Thyroid gland (tissue), 4 donors: ENCODE measurements around the gene KLC3. TPM values are rescaled to one million over a fixed set of nuclear protein-coding genes. Genes with fewer than 3 reads are reported as not detected.

Experiments used
- DNase-seq, 2 donors: peaks; one replicate each; pipeline ENCODE4 v3.0.0-alpha.2; 2019
- H3K27ac ChIP-seq, 3 donors: fragments of 200-600 bp; sonication (generic); 1 replicate in 2 of 3; 2 replicates in 1 of 3; pipeline ENCODE4 v1.5.1; 2016 to 2019; ENCODE audit warnings: mild to moderate bottlenecking in 1 of 3, moderate library complexity in 1 of 3
- H3K27me3 ChIP-seq: fragments of 200-600 bp; sonication (generic); one replicate; pipeline ENCODE4 v1.5.1; 2019
- H3K36me3 ChIP-seq, 2 donors: fragments of 200-600 bp; sonication (generic); one replicate each; pipeline ENCODE4 v1.5.1; 2016 to 2019
- H3K4me1 ChIP-seq, 2 donors: fragments of 200-600 bp; sonication (generic); one replicate each; pipeline ENCODE4 v1.5.1; 2017 to 2019
- H3K4me3 ChIP-seq, 3 donors: fragments of 200-600 bp; sonication (generic); replicated peaks in 1 of 3; 1 replicate in 2 of 3; 2 replicates in 1 of 3; pipeline ENCODE4 v1.5.1; 2016; ENCODE audit warnings: mild to moderate bottlenecking in 1 of 3
- H3K9me3 ChIP-seq: fragments of 200-600 bp; sonication (generic); one replicate; pipeline ENCODE4 v1.5.1; 2017
- CTCF ChIP-seq, 6 experiments: fragments of 200-600 bp in 3 of 6; fragments of 450-650 bp in 3 of 6; sonication (generic) in 3 of 6; IDR thresholded peaks; one replicate each; pipeline ENCODE4 v1.5.1; 2016 to 2019; ENCODE audit warnings: antibody characterized with exemption in 6 of 6, mild to moderate bottlenecking in 2 of 6, inconsistent platforms in 1 of 6, moderate library complexity in 1 of 6
- POLR2A ChIP-seq, 2 donors: fragments of 450-650 bp; IDR thresholded peaks; one replicate each; pipeline ENCODE4 v1.6.1; 2017; ENCODE audit warnings: antibody characterized with exemption in 2 of 2, mild to moderate bottlenecking in 2 of 2, moderate library complexity in 1 of 2
- WGBS, 2 donors: methylation state at CpG; one replicate each; pipeline ENCODE4 v1.1.5; 2017; 5-methylcytosine and 5-hydroxymethylcytosine counted together
- intact Hi-C: fragments of 100-400 bp; cut with DNase I; formaldehyde crosslinking; loops from one replicate; pipeline ENCODE4 v1.15.1; 2023
- total RNA-seq, 4 donors: library from RNA; depleted of rRNA; stranded (reverse); fragments of >200 nt; gene quantifications; one replicate each; pipeline ENCODE4 v1.2.3, GENCODE V29; 2016

The KLC3 gene
- total RNA-seq, 4 donors from 2014 or later: 0.45 to 1.2 (median 0.83) TPM

GRCh38 chr19:45303269-45304060 lies 37.1 kb upstream of the KLC3 start:
- TF ChIP-seq CTCF (IDR thresholded peaks at IDR 0.05) (no peak), POLR2A (IDR thresholded peaks at IDR 0.05) (no peak)
- H3K4me3 ChIP-seq: no peak overlapping the region
- no peaks in the 10 kb centered on the region for H3K4me1 ChIP-seq
- intact Hi-C loops: no loop called here
- no peaks in the 10 kb centered on the region for H3K9me3 ChIP-seq
- no peak for DNase-seq
- H3K27me3 ChIP-seq: no peaks in the 10 kb centered on the region
- 95 to 96% methylated on average over 12 of the region's 12 CpGs for WGBS, 2 donors
- H3K36me3 ChIP-seq: peaks cover 0 to 4% of the 10 kb centered on the region in 2 donors
- no peak overlapping the region for H3K27ac ChIP-seq

GRCh38 chr19:45304141-45304926 lies 36.2 kb upstream of the KLC3 start:
- 77 to 85% methylated on average over 4 of the region's 4 CpGs for WGBS, 2 donors
- Histone ChIP-seq H3K27me3 (no peaks in the 10 kb centered on the region), H3K4me1 (no peaks in the 10 kb centered on the region), H3K36me3 (peaks cover 0 to 4% of the 10 kb centered on the region in 2 donors), H3K27ac (no peak overlapping the region), H3K9me3 (no peaks in the 10 kb centered on the region), H3K4me3 (no peak overlapping the region)
- no peak for TF ChIP-seq POLR2A (IDR thresholded peaks at IDR 0.05)
- no peak for TF ChIP-seq CTCF (IDR thresholded peaks at IDR 0.05)
- DNase-seq: no peak
- intact Hi-C loops: no loop called here

- Histone ChIP-seq H3K27ac (no peak overlapping the region), H3K36me3 (peaks cover 0 to 4% of the 10 kb centered on the region in 2 donors), H3K9me3 (no peaks in the 10 kb centered on the region), H3K4me3 (no peak overlapping the region), H3K4me1 (no peaks in the 10 kb centered on the region), H3K27me3 (no peaks in the 10 kb centered on the region)
- no peak for DNase-seq
- intact Hi-C loops: no loop called here
- TF ChIP-seq POLR2A (IDR thresholded peaks at IDR 0.05): no peak
- no peak for TF ChIP-seq CTCF (IDR thresholded peaks at IDR 0.05)
- WGBS, 2 donors: 60 to 70% methylated on average over 4 of the region's 4 CpGs
Observed at GRCh38 chr19:45305007-45305406, 35.5 kb upstream of the KLC3 start.

GRCh38 chr19:45305421-45305820 lies 35.1 kb upstream of the KLC3 start:
- H3K9me3 ChIP-seq: no peaks in the 10 kb centered on the region
- DNase-seq: no peak
- H3K36me3 ChIP-seq: peaks cover 0 to 4% of the 10 kb centered on the region in 2 donors
- H3K4me3 ChIP-seq: no peak overlapping the region
- 24 to 25% methylated on average over 5 of the region's 5 CpGs for WGBS, 2 donors
- intact Hi-C loops: no loop called here
- H3K4me1 ChIP-seq: no peaks in the 10 kb centered on the region
- no peak overlapping the region for H3K27ac ChIP-seq
- no peaks in the 10 kb centered on the region for H3K27me3 ChIP-seq
- TF ChIP-seq POLR2A (IDR thresholded peaks at IDR 0.05) (no peak), CTCF (IDR thresholded peaks at IDR 0.05) (no peak)

- Histone ChIP-seq H3K4me1 (no peaks in the 10 kb centered on the region), H3K27ac (no peak overlapping the region), H3K27me3 (no peaks in the 10 kb centered on the region), H3K36me3 (peaks cover 0 to 1% of the 10 kb centered on the region in 2 donors), H3K9me3 (no peaks in the 10 kb centered on the region), H3K4me3 (no peak overlapping the region)
- intact Hi-C loops: no loop called here
- WGBS, 2 donors: 55 to 56% methylated on average over 8 to 9 of the region's 9 CpGs
- no peak for DNase-seq
- no peak for TF ChIP-seq CTCF (IDR thresholded peaks at IDR 0.05)
- TF ChIP-seq POLR2A (IDR thresholded peaks at IDR 0.05): no peak
Observed at GRCh38 chr19:45306040-45306439, 34.5 kb upstream of the KLC3 start.
